UCSD-AML1 (cell line): ENCODE results near the gene U2AF1L4.
A peak's percentile ranks its signal among the peaks of the same experiment; 100 is the strongest.
"Not testable (repeated sequence)": the region's sequence is repeated elsewhere in the genome, so short reads cannot be mapped to it uniquely, and the experiment has no call there.

Experiments used
- DNase-seq: peaks from one replicate; lab custom pipeline; 2025; ENCODE audit not compliant: unreplicated experiment; lab: John Stamatoyannopoulos, UW

Gene U2AF1L4

GRCh38 chr19:35781650-35782049 is 36.4 kb upstream of the U2AF1L4 start:
- DNase-seq: no peak

- DNase-seq: no peak
Observed at GRCh38 chr19:35780717-35781116, 35.5 kb upstream of the U2AF1L4 start.

GRCh38 chr19:35780058-35780457 is 34.8 kb upstream of the U2AF1L4 start:
- no peak for DNase-seq

- no peak for DNase-seq
Observed at GRCh38 chr19:35779033-35779432, 33.8 kb upstream of the U2AF1L4 start.

GRCh38 chr19:35777961-35778360 is 32.7 kb upstream of the U2AF1L4 start:
- DNase-seq: no peak

- DNase-seq: no peak
Observed at GRCh38 chr19:35777086-35777841, 32.0 kb upstream of the U2AF1L4 start.

GRCh38 chr19:35776102-35776788 is 31.0 kb upstream of the U2AF1L4 start:
- DNase-seq: no peak

GRCh38 chr19:35775298-35776101 is 30.3 kb upstream of the U2AF1L4 start, which contains the start of gene ARHGAP33:
Gene ARHGAP33 (plus strand): TSS chr19:35775564. CDS start chr19:35775659, 95 bp downstream.
- DNase-seq: peak; percentile 98

GRCh38 chr19:35775046-35775297 is 29.8 kb upstream of the U2AF1L4 start:
- no peak for DNase-seq

- no peak for DNase-seq
Observed at GRCh38 chr19:35774274-35775045, 29.2 kb upstream of the U2AF1L4 start.

- DNase-seq: no peak
Observed at GRCh38 chr19:35773020-35773806, 28.0 kb upstream of the U2AF1L4 start.

GRCh38 chr19:35772362-35772761 is 27.1 kb upstream of the U2AF1L4 start:
- not testable (repeated sequence) for DNase-seq

GRCh38 chr19:35768082-35768421 is 22.8 kb upstream of the U2AF1L4 start:
- no peak for DNase-seq

GRCh38 chr19:35767288-35768081 is 22.3 kb upstream of the U2AF1L4 start:
- DNase-seq: no peak

- DNase-seq: no peak
Observed at GRCh38 chr19:35766571-35767104, 21.4 kb upstream of the U2AF1L4 start.

- DNase-seq: no peak
Observed at GRCh38 chr19:35764432-35765315, 19.5 kb upstream of the U2AF1L4 start.

GRCh38 chr19:35760711-35761349 is 15.6 kb upstream of the U2AF1L4 start:
- DNase-seq: no peak

- no peak for DNase-seq
Observed at GRCh38 chr19:35759697-35760096, 14.5 kb upstream of the U2AF1L4 start.
